IMR-90 (cell line): ENCODE results near the gene OR6X1. TPM values are rescaled to one million over a fixed set of nuclear protein-coding genes. Genes with fewer than 3 reads are reported as not detected.

ENCODE experiments used
- ATAC-seq: fragments of 200-7000 bp; cut with Tn5 transposase; 2 replicates; pipeline ENCODE4 v1.9.1; 2020; ENCODE audit warnings: low read depth, mild to moderate bottlenecking, moderate library complexity
- BruUV-seq: library from RNA; stranded (reverse); fragments of 400-500 nt; replicated peaks from 2 replicates; lab custom pipeline; 2021; lab: Mats Ljungman, UMichigan
- CTCF ChIA-PET: fragments of 300-600 bp; formaldehyde crosslinking; extraction: SDS; loops from one replicate; lab custom pipeline; 2021; ENCODE audit warnings: antibody characterized with exemption; lab: Yijun Ruan, JAX
- POLR2A ChIA-PET: fragments of 300-600 bp; sonication (Branson Sonifier 250); formaldehyde crosslinking; loops from one replicate; lab custom pipeline; 2022; ENCODE audit warnings: antibody characterized with exemption; ENCODE audit not compliant: unreplicated experiment; lab: Charles Lee
- DNase-seq: peaks from one replicate; pipeline ENCODE4 v3.0.0; 2013
- H2AFZ ChIP-seq: replicated peaks from 2 replicates; pipeline ENCODE3; 2013; ENCODE audit warnings: low read length, mild to moderate bottlenecking; ENCODE audit not compliant: poor library complexity
- H2AK5ac ChIP-seq: 2 replicates; pipeline ENCODE4 v1.6.1; 2013; ENCODE audit warnings: low read depth, low read length, inconsistent platforms
- H2AK9ac ChIP-seq: replicated peaks from 2 replicates; pipeline ENCODE3; 2013; ENCODE audit warnings: mild to moderate bottlenecking, low read depth, low read length, moderate library complexity; ENCODE audit not compliant: poor library complexity
- H2BK120ac ChIP-seq: 2 replicates; pipeline ENCODE4 v1.6.1; 2013; ENCODE audit warnings: low read depth, low read length, inconsistent platforms
- H2BK15ac ChIP-seq: 3 replicates; pipeline ENCODE4 v1.6.1; 2013; ENCODE audit warnings: low read depth, low read length, inconsistent platforms
- H2BK20ac ChIP-seq: 2 replicates; pipeline ENCODE4 v1.6.1; 2013; ENCODE audit warnings: low read depth, mild to moderate bottlenecking, inconsistent platforms, low read length, moderate library complexity
- H2BK5ac ChIP-seq: 2 replicates; pipeline ENCODE4 v1.6.1; 2013; ENCODE audit warnings: mild to moderate bottlenecking, low read depth, low read length, inconsistent platforms; ENCODE audit not compliant: poor library complexity, severe bottlenecking
- H3K14ac ChIP-seq: replicated peaks from 2 replicates; pipeline ENCODE4 v1.6.1; 2013; ENCODE audit warnings: low read depth, low read length, inconsistent platforms
- H3K18ac ChIP-seq: 2 replicates; pipeline ENCODE4 v1.6.1; 2013; ENCODE audit warnings: low read depth, low read length, control low read depth
- H3K23ac ChIP-seq: 2 replicates; pipeline ENCODE4 v1.6.1; 2013; ENCODE audit warnings: low read depth, low read length, inconsistent platforms
- H3K27ac ChIP-seq: 2 replicates; pipeline ENCODE4 v1.5.1; 2013; ENCODE audit warnings: mild to moderate bottlenecking, control low read depth, low read length; ENCODE audit not compliant: insufficient read depth
- H3K27me3 ChIP-seq: 2 replicates; pipeline ENCODE4 v1.6.1; 2013; ENCODE audit warnings: low read length; ENCODE audit not compliant: control insufficient read depth, insufficient read depth
- H3K36me3 ChIP-seq: 2 replicates; pipeline ENCODE4 v1.6.1; 2013; ENCODE audit warnings: low read length, mixed read lengths; ENCODE audit not compliant: control insufficient read depth, insufficient read depth
- H3K4ac ChIP-seq: 2 replicates; pipeline ENCODE4 v1.6.1; 2013; ENCODE audit warnings: low read depth, low read length, inconsistent platforms
- H3K4me1 ChIP-seq: 2 replicates; pipeline ENCODE4 v1.6.1; 2013; ENCODE audit warnings: low read length, mixed read lengths; ENCODE audit not compliant: control insufficient read depth, insufficient read depth
- H3K4me2 ChIP-seq: 2 replicates; pipeline ENCODE4 v1.6.1; 2013; ENCODE audit warnings: low read depth, mild to moderate bottlenecking, control low read depth, low read length, moderate library complexity
- H3K4me3 ChIP-seq: 2 replicates; pipeline ENCODE4 v1.5.1; 2013; ENCODE audit warnings: low read depth, mild to moderate bottlenecking, control low read depth, low read length, moderate library complexity; ENCODE audit not compliant: insufficient read depth
- H3K56ac ChIP-seq: 2 replicates; pipeline ENCODE4 v1.6.1; 2013; ENCODE audit warnings: low read length, inconsistent platforms; ENCODE audit not compliant: insufficient read depth; ENCODE audit errors: extremely low read depth
- H3K79me1 ChIP-seq, 2 experiments: 2 replicates each; pipeline ENCODE4 v1.6.1; 2013; ENCODE audit warnings: low read length in 2 of 2, inconsistent platforms in 1 of 2, low read depth in 1 of 2
- H3K9ac ChIP-seq: 2 replicates; pipeline ENCODE4 v1.6.1; 2013; ENCODE audit warnings: low read depth, low read length, control low read depth
- H3K9me1 ChIP-seq: 2 replicates; pipeline ENCODE4 v1.6.1; 2013; ENCODE audit warnings: low read length, inconsistent platforms; ENCODE audit not compliant: insufficient read depth
- H3K9me3 ChIP-seq: 2 replicates; pipeline ENCODE4 v1.6.1; 2013; ENCODE audit warnings: low read length; ENCODE audit not compliant: control insufficient read depth, insufficient read depth
- H4K20me1 ChIP-seq: 2 replicates; pipeline ENCODE4 v1.6.1; 2013; ENCODE audit warnings: low read length, inconsistent platforms; ENCODE audit not compliant: insufficient read depth
- H4K5ac ChIP-seq: 2 replicates; pipeline ENCODE4 v1.6.1; 2013; ENCODE audit warnings: mild to moderate bottlenecking, low read depth, low read length, control low read depth
- H4K8ac ChIP-seq, 2 experiments: 2 replicates each; pipeline ENCODE4 v1.6.1; 2013; ENCODE audit warnings: low read depth in 2 of 2, low read length in 2 of 2, control low read depth in 1 of 2, inconsistent platforms in 1 of 2
- H4K91ac ChIP-seq: 2 replicates; pipeline ENCODE4 v1.6.1; 2013; ENCODE audit warnings: low read depth, low read length, inconsistent platforms; ENCODE audit not compliant: insufficient read depth
- CHD1 ChIP-seq: IDR thresholded peaks from 2 replicates; pipeline ENCODE4 v1.6.1; 2012; ENCODE audit warnings: low read depth, low read length, improper control_type of control experiment
- FOS ChIP-seq: fragments of 150-350 bp; IDR thresholded peaks from 2 replicates; pipeline ENCODE4 v1.6.1; 2016; ENCODE audit warnings: low read depth, low read length
- MAFK ChIP-seq: IDR thresholded peaks from 2 replicates; pipeline ENCODE4 v1.6.1; 2012; ENCODE audit warnings: low read depth, low read length, improper control_type of control experiment
- dilution Hi-C: fragments of 300-500 bp; cut with HindIII; formaldehyde crosslinking; loops from one replicate; pipeline ENCODE4 v1.14.3; 2018; ENCODE audit warnings: low sequenced_read_pairs; ENCODE audit not compliant: unreplicated experiment
- in situ Hi-C: fragments of 300-500 bp; cut with MboI; formaldehyde crosslinking; loops from 3 replicates; pipeline ENCODE4 v1.14.3; 2019; ENCODE audit warnings: low sequenced_read_pairs, inconsistent platforms, mixed read lengths
- intact Hi-C: fragments of 100-400 bp; cut with micrococcal nuclease; formaldehyde crosslinking; loops from 2 replicates; pipeline ENCODE4 v1.10.0; 2022
- polyA plus RNA-seq, 3 experiments: library from polyadenylated mRNA; depleted of rRNA; stranded (reverse); fragments of >200 nt; gene quantifications; 2 replicates each; pipeline ENCODE4 v1.2.3, GENCODE V29; 2012; ENCODE audit warnings: low replicate concordance in 1 of 3
- total RNA-seq: library from RNA; depleted of rRNA; stranded (reverse); fragments of >200 nt; gene quantifications from 2 replicates; pipeline ENCODE4 v1.2.3, GENCODE V29; 2012
- TF ChIP-seq, protein P1 (sequence below): fragments of 150-350 bp; IDR thresholded peaks from 2 replicates; pipeline ENCODE4 v1.6.1; 2017; ENCODE audit warnings: mild to moderate bottlenecking, antibody characterized with exemption, low read length, low read depth

OR6X1 gene
- total and polyA plus RNA-seq, 2 of the 4 experiments (the other 2 are of a cell fraction) = not detected

DNA sequence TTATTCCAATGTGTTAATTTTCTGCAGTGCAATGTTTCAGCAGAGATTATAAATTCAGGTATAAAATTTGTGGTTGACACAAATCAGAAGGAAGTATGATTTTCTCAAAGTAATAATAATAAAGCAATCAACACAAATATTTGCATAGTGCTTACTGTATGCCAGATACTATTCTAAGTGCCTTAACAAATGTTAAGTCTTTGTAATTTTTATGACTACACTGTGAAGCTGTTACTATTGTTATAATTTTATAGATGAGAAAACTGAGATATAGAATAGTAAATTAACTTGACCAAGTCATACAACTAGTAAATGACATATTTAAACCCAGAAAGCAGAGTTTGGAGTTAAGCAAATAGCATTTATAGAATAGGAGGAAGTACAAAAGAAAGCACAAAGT lies 16.4 kb upstream of the OR6X1 start:
- no peak for DNase-seq
- H3K18ac ChIP-seq = no peak overlapping the region
- dilution Hi-C loops = no loop called here
- no peak overlapping the region for H4K8ac ChIP-seq
- no peaks in the 10 kb centered on the region for H4K20me1 ChIP-seq
- ChIA-PET CTCF (no interaction called here), POLR2A (no interaction called here)
- no peak overlapping the region for H3K27ac ChIP-seq
- no peak overlapping the region for H2BK5ac ChIP-seq
- H3K4me3 ChIP-seq = no peak overlapping the region
- H2BK20ac ChIP-seq = no peak overlapping the region
- H4K91ac ChIP-seq = no peak overlapping the region
- no peaks in the 10 kb centered on the region for H3K9me1 ChIP-seq
- no peaks in the 10 kb centered on the region for H3K9me3 ChIP-seq
- H4K5ac ChIP-seq = no peak overlapping the region
- no peak overlapping the region for H3K4me2 ChIP-seq
- BruUV-seq = no TSS peak
- intact Hi-C loops = no loop called here
- no peak overlapping the region for H2AFZ ChIP-seq
- H3K9ac ChIP-seq = no peak overlapping the region
- H2BK15ac ChIP-seq = no peak overlapping the region
- H3K23ac ChIP-seq = no peak overlapping the region
- H3K79me1 ChIP-seq = no peaks in the 10 kb centered on the region
- no peak overlapping the region for H3K14ac ChIP-seq
- H3K56ac ChIP-seq = no peak overlapping the region
- no peaks in the 10 kb centered on the region for H3K36me3 ChIP-seq
- H3K4me1 ChIP-seq = no peaks in the 10 kb centered on the region
- H2AK5ac ChIP-seq = no peak overlapping the region
- no peak overlapping the region for H2AK9ac ChIP-seq
- TF ChIP-seq MAFK = no peak
- no peak for TF ChIP-seq FOS
- TF ChIP-seq, protein P1, sequence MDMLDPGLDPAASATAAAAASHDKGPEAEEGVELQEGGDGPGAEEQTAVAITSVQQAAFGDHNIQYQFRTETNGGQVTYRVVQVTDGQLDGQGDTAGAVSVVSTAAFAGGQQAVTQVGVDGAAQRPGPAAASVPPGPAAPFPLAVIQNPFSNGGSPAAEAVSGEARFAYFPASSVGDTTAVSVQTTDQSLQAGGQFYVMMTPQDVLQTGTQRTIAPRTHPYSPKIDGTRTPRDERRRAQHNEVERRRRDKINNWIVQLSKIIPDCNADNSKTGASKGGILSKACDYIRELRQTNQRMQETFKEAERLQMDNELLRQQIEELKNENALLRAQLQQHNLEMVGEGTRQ = no peak
- TF ChIP-seq CHD1 = no peak
- in situ Hi-C loops = no loop called here
- H3K4ac ChIP-seq = no peak overlapping the region
- H2BK120ac ChIP-seq = no peak overlapping the region
- H3K27me3 ChIP-seq = no peaks in the 10 kb centered on the region
- no peak for ATAC-seq
